Neural progenitor cell (in vitro differentiated cells): Measurements from ENCODE around the gene PHC3. TPM values are rescaled to one million over a fixed set of nuclear protein-coding genes. Genes with fewer than 3 reads are reported as not detected.

Experiments
- DNase-seq: peaks from one replicate; pipeline ENCODE4 v3.0.0-alpha.2; 2016; ENCODE audit warnings: low spot score
- H2AFZ ChIP-seq: fragments of 200-600 bp; sonication (generic); replicated peaks from 2 replicates; pipeline ENCODE4 v1.6.1; 2016; ENCODE audit warnings: antibody characterized with exemption
- H3F3A ChIP-seq: fragments of 200-600 bp; sonication (generic); 2 replicates; pipeline ENCODE4 v1.6.1; 2016; ENCODE audit warnings: antibody characterized with exemption, low read depth
- H3K27ac ChIP-seq: fragments of 200-600 bp; sonication (generic); 2 replicates; pipeline ENCODE4 v1.5.1; 2016; ENCODE audit warnings: mild to moderate bottlenecking
- H3K27me3 ChIP-seq: fragments of 200-600 bp; sonication (generic); 2 replicates; pipeline ENCODE4 v1.6.1; 2016; ENCODE audit warnings: mild to moderate bottlenecking, moderate library complexity
- H3K36me3 ChIP-seq: fragments of 200-600 bp; sonication (generic); 2 replicates; pipeline ENCODE4 v1.5.1; 2016
- H3K4me1 ChIP-seq: fragments of 200-600 bp; sonication (generic); 2 replicates; pipeline ENCODE4 v1.6.1; 2016; ENCODE audit warnings: mixed run types
- H3K4me2 ChIP-seq: fragments of 200-600 bp; sonication (generic); 2 replicates; pipeline ENCODE4 v1.6.1; 2016
- H3K4me3 ChIP-seq: fragments of 200-600 bp; sonication (generic); 2 replicates; pipeline ENCODE4 v1.5.1; 2016
- H3K79me2 ChIP-seq: fragments of 200-600 bp; sonication (generic); 2 replicates; pipeline ENCODE4 v1.6.1; 2016; ENCODE audit warnings: low read depth
- H3K9ac ChIP-seq: fragments of 200-600 bp; sonication (generic); 2 replicates; pipeline ENCODE4 v1.6.1; 2016
- H3K9me3 ChIP-seq: fragments of 200-600 bp; sonication (generic); 2 replicates; pipeline ENCODE4 v1.5.1; 2016; ENCODE audit warnings: low read depth
- H4K20me1 ChIP-seq: fragments of 200-600 bp; sonication (generic); 2 replicates; pipeline ENCODE4 v1.6.1; 2016; ENCODE audit warnings: low read depth
- H3K27ac Mint-ChIP-seq: 3 replicates; pipeline ENCODE4 v1.8.0; 2021; ENCODE audit warnings: mixed read lengths
- H3K27me3 Mint-ChIP-seq: 2 replicates; pipeline ENCODE4 v1.8.0; 2022; ENCODE audit warnings: low read depth, mild to moderate bottlenecking, inconsistent platforms, moderate library complexity, mixed read lengths; ENCODE audit not compliant: insufficient read depth
- H3K36me3 Mint-ChIP-seq: 3 replicates; pipeline ENCODE4 v1.8.0; 2021; ENCODE audit warnings: mixed read lengths
- H3K4me1 Mint-ChIP-seq: 3 replicates; pipeline ENCODE4 v1.8.0; 2021; ENCODE audit warnings: mixed read lengths
- H3K4me3 Mint-ChIP-seq: 3 replicates; pipeline ENCODE4 v1.8.0; 2021; ENCODE audit warnings: mild to moderate bottlenecking, moderate library complexity, mixed read lengths
- H3K9me3 Mint-ChIP-seq: 3 replicates; pipeline ENCODE4 v1.8.0; 2020; ENCODE audit warnings: mixed read lengths
- EZH2 ChIP-seq: fragments of 200-600 bp; sonication (generic); IDR thresholded peaks from 2 replicates; pipeline ENCODE4 v1.6.1; 2017; ENCODE audit warnings: antibody characterized with exemption, mild to moderate bottlenecking, moderate library complexity
- EZH2phosphoT487 ChIP-seq: fragments of 200-600 bp; sonication (generic); IDR thresholded peaks from 2 replicates; pipeline ENCODE4 v1.6.1; 2017; ENCODE audit warnings: antibody characterized with exemption
- total RNA-seq: library from RNA; depleted of rRNA; stranded (reverse); fragments of >200 nt; gene quantifications from 2 replicates; pipeline ENCODE4 v1.2.3, GENCODE V29; 2015; ENCODE audit warnings: low replicate concordance
- TF ChIP-seq, protein P1 (sequence below): fragments of 200-600 bp; sonication (generic); IDR thresholded peaks from 2 replicates; pipeline ENCODE4 v1.5.1; 2017; ENCODE audit warnings: antibody characterized with exemption, mild to moderate bottlenecking

The PHC3 gene
- total RNA-seq, 1 donor from 2014 or later = 27.3 TPM

DNA sequence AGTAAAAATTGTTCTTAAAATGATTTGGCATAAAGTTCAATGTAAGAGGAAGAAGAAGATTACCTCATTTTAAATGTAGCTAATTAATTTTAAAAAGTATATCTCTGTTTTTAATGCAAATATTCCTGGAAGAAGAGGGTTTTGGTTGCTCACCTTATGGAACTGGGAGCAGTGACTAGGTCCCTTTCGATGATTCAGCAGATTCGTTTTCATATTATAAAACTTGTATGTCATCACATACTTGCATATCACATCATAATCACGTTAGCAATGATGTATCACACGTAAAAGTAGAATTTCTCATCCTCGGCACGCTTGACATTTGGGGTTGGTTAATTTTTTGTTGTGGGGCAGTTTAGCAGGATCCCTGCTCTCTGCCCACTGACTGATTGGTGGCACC lies 96.1 kb downstream of the PHC3 start:
- TF ChIP-seq EZH2 = no peak
- TF ChIP-seq, protein P1, sequence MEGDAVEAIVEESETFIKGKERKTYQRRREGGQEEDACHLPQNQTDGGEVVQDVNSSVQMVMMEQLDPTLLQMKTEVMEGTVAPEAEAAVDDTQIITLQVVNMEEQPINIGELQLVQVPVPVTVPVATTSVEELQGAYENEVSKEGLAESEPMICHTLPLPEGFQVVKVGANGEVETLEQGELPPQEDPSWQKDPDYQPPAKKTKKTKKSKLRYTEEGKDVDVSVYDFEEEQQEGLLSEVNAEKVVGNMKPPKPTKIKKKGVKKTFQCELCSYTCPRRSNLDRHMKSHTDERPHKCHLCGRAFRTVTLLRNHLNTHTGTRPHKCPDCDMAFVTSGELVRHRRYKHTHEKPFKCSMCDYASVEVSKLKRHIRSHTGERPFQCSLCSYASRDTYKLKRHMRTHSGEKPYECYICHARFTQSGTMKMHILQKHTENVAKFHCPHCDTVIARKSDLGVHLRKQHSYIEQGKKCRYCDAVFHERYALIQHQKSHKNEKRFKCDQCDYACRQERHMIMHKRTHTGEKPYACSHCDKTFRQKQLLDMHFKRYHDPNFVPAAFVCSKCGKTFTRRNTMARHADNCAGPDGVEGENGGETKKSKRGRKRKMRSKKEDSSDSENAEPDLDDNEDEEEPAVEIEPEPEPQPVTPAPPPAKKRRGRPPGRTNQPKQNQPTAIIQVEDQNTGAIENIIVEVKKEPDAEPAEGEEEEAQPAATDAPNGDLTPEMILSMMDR = no peak
- TF ChIP-seq EZH2phosphoT487 = no peak
- no peak overlapping the region for H3K4me3 Mint-ChIP-seq

DNA sequence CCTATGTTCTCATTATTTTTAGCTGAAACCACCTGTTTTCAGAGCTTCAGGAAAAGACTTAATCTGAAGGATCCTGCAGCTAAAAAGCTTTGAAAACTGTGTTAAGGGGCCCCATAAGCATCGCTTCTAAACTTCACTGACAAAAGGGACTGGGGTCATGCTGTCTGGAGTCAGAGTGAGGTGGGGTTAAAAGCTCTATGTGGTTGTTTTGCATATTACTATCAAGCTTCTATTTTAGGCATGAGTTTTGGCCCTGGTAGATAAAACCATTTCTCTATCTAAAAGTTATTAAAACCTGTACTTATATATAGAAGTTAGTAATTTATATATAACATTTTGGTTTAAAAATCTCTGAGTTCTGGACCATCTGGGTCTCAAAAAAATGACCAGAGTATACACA lies 98.2 kb downstream of the PHC3 start:
- TF ChIP-seq EZH2phosphoT487 (no peak), EZH2 (no peak)
- TF ChIP-seq, protein P1 = no peak
- Histone ChIP-seq H3K27me3 (no peaks in the 10 kb centered on the region), H3K4me2 (no peak overlapping the region), H3K9me3 (no peaks in the 10 kb centered on the region), H3K9ac (no peak overlapping the region), H3K27ac (no peak overlapping the region), H3F3A (peaks cover 8% of the 10 kb centered on the region), H3K4me1 (no peaks in the 10 kb centered on the region), H2AFZ (no peak overlapping the region), H3K4me3 (no peak overlapping the region), H3K79me2 (no peaks in the 10 kb centered on the region), H3K36me3 (peaks cover 13% of the 10 kb centered on the region), H4K20me1 (no peaks in the 10 kb centered on the region)
- H3K4me1 Mint-ChIP-seq = peaks cover 6% of the 10 kb centered on the region
- no peak for DNase-seq
- peaks cover 6% of the 10 kb centered on the region for H3K36me3 Mint-ChIP-seq
- no peak overlapping the region for H3K27ac Mint-ChIP-seq
- no peak overlapping the region for H3K4me3 Mint-ChIP-seq
- no peaks in the 10 kb centered on the region for H3K27me3 Mint-ChIP-seq
- H3K9me3 Mint-ChIP-seq = no peaks in the 10 kb centered on the region

More for the DNA sequence above, 96.1 kb downstream of the PHC3 start:
- Histone ChIP-seq H4K20me1 (no peaks in the 10 kb centered on the region), H3K4me2 (no peak overlapping the region), H3K9ac (no peak overlapping the region), H3F3A (peaks cover 4% of the 10 kb centered on the region), H2AFZ (no peak overlapping the region), H3K4me1 (no peaks in the 10 kb centered on the region), H3K36me3 (peaks cover 13% of the 10 kb centered on the region), H3K9me3 (no peaks in the 10 kb centered on the region), H3K4me3 (no peak overlapping the region), H3K27me3 (no peaks in the 10 kb centered on the region), H3K79me2 (no peaks in the 10 kb centered on the region), H3K27ac (no peak overlapping the region)
- Mint-ChIP-seq H3K27me3 (no peaks in the 10 kb centered on the region), H3K9me3 (no peaks in the 10 kb centered on the region), H3K36me3 (peaks cover 11% of the 10 kb centered on the region), H3K27ac (no peak overlapping the region), H3K4me1 (peaks cover 3% of the 10 kb centered on the region)
- no peak for DNase-seq

DNA sequence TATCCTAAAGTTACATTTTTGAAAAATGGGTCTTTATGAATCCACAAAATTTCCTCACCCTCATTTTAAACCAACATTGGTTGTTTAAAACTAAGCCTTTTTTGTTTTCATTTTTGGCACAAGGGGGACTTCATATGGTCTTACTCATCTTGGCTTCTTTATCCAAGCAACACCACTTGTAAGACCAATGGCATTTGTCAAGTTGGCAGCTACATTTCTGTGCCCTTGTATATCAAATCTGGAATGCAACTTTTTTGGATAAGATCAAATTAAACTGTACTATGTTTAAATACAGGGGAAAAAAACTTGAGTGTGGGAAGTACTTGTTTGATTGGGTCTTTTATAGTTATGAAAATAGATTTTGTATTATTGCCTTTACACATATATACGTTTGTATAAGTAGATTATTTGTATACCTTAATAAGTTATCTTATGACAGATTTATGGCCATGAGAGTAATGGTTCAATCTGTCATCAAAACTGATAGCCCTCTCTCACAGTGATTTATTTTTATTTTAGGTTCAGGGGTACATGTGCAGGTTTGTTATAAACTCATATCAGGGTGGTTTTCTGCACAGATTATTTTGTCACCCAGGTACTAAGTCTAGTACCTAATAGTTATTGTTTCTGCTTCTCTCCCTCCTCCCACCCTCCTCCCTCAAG lies 100.3 kb downstream of the PHC3 start:
- Histone ChIP-seq H3F3A (peaks cover 7% of the 10 kb centered on the region), H3K4me2 (no peak overlapping the region), H2AFZ (no peak overlapping the region), H3K36me3 (peaks cover 7% of the 10 kb centered on the region), H4K20me1 (no peaks in the 10 kb centered on the region), H3K79me2 (no peaks in the 10 kb centered on the region), H3K4me1 (no peaks in the 10 kb centered on the region), H3K27me3 (no peaks in the 10 kb centered on the region), H3K9ac (no peak overlapping the region), H3K4me3 (no peak overlapping the region), H3K27ac (no peak overlapping the region), H3K9me3 (no peaks in the 10 kb centered on the region)
- H3K4me3 Mint-ChIP-seq = no peak overlapping the region
- TF ChIP-seq, protein P1 = no peak
- no peak for TF ChIP-seq EZH2phosphoT487
- no peak for TF ChIP-seq EZH2
- no peaks in the 10 kb centered on the region for H3K27me3 Mint-ChIP-seq
- H3K36me3 Mint-ChIP-seq = peaks cover 11% of the 10 kb centered on the region
- no peak for DNase-seq
- H3K9me3 Mint-ChIP-seq = peaks cover 8% of the 10 kb centered on the region
- no peak overlapping the region for H3K27ac Mint-ChIP-seq
- peaks cover 10% of the 10 kb centered on the region for H3K4me1 Mint-ChIP-seq
